Tibial nerve (tissue), 4 donors: Measurements from ENCODE around the gene C1orf210.

ENCODE experiments used
- CTCF ChIP-seq, 5 experiments: fragments of 200-600 bp in 3 of 5; fragments of 450-650 bp in 2 of 5; sonication (generic) in 3 of 5; IDR thresholded peaks; one replicate each; pipeline ENCODE4 v1.5.1; 2016 to 2019; ENCODE audit warnings: antibody characterized with exemption in 5 of 5, mild to moderate bottlenecking in 3 of 5, moderate library complexity in 2 of 5
- EP300 ChIP-seq, 2 donors: sonication (generic); formaldehyde crosslinking; IDR thresholded peaks; one replicate each; pipeline ENCODE4 v1.6.1; 2017; ENCODE audit warnings: antibody characterized with exemption in 2 of 2, mild to moderate bottlenecking in 1 of 2
- POLR2A ChIP-seq, 2 donors: fragments of 450-650 bp; IDR thresholded peaks; one replicate each; pipeline ENCODE4 v1.6.1; 2017; ENCODE audit warnings: antibody characterized with exemption in 2 of 2, mild to moderate bottlenecking in 2 of 2, moderate library complexity in 2 of 2

GRCh38 chr1:43253173-43253572 lies 32.2 kb downstream of the C1orf210 start:
- TF ChIP-seq EP300 (IDR thresholded peaks at IDR 0.05) (no peak), CTCF (IDR thresholded peaks at IDR 0.05) (no peak), POLR2A (IDR thresholded peaks at IDR 0.05) (no peak)
